ENCODE measurements around the gene APOBR.
"Not testable (repeated sequence)": the region's sequence is repeated elsewhere in the genome, so short reads cannot be mapped to it uniquely, and the experiment has no call there.

The APOBR gene

DNA sequence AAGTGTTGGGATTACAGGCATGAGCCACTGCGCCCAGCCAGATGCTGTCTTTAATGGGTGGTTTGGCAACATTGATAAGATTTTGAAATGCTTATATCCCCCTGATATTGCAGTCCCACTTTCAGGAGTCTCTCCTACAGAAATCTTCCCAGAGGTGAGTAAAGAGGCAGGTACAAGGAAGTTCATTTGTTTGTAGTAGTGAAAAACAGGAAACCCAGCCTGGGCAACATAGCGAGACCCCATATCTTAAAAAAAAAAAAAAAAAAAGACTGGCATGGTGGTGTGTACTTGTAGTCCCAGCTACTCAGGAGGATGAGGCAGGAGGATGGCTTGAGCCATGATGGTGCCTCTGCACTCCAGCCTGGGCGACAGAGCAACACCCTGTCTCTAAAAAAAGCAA, 50.6 kb downstream of the APOBR start:
- DNase-seq (ENCODE audit: low spot score): no peak
- in situ Hi-C loops (cut with MboI; ENCODE audit: low sequenced_read_pairs, unreplicated experiment): loop anchor here (25.0 kb wide), 1 partner anchor 258 kb away; the partner anchor contains the start of gene SBK1
- no peak for TF ChIP-seq CTCF (IDR thresholded peaks at IDR 0.05; ENCODE audit: borderline replicate concordance, control extremely low read depth, extremely low read depth, insufficient read depth, missing control alignments)

DNA sequence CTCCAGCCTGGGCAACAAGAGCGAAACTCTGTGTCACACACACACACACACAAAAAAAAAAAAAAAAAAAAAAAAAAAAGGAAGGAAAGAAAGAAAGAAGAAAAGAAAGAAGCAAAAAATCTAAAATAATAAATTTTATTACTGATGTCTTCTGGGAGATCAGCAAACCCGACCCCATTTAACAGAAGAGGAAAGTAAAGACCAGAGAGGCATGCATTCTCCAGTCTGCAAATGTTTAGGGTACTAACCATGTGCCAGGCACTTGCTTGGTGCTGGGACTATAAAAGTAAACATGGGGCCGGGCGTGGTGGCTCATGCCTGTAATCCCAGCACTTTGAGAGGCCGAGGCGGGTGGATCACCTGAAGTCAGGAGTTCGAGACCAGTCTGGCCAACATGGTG, 51.5 kb downstream of the APOBR start:
- in situ Hi-C loops (cut with MboI; ENCODE audit: low sequenced_read_pairs, unreplicated experiment): loop anchor here (25.0 kb wide), 1 partner anchor 259 kb away; the partner anchor contains the start of gene SBK1
- DNase-seq (ENCODE audit: low spot score): not testable (repeated sequence)

DNA sequence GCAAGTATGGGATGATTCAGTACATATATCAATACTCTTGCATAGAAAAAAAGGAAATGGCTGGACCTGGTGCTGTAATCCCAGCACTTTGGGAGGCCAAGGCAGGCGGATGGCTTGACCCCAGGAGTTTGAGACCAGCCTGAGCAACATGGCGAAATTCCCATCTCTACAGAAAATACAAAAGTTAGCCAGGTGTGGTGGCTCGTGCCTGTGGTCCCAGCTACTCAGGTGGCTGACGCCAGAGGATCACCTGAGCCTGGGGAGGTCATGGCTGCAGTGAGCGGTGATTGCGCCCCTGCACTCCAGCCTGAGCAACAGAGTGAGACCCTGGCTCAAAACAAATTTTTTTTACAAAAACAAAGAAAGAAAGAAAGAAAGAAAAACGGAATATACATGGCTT, 52.2 kb downstream of the APOBR start:
- in situ Hi-C loops (cut with MboI; ENCODE audit: low sequenced_read_pairs, unreplicated experiment): loop anchor here (25.0 kb wide), 1 partner anchor 259 kb away; the partner anchor contains the start of gene SBK1
- no peak for DNase-seq (ENCODE audit: low spot score)
- no peak for TF ChIP-seq CTCF (IDR thresholded peaks at IDR 0.05; ENCODE audit: borderline replicate concordance, control extremely low read depth, extremely low read depth, insufficient read depth, missing control alignments)

DNA sequence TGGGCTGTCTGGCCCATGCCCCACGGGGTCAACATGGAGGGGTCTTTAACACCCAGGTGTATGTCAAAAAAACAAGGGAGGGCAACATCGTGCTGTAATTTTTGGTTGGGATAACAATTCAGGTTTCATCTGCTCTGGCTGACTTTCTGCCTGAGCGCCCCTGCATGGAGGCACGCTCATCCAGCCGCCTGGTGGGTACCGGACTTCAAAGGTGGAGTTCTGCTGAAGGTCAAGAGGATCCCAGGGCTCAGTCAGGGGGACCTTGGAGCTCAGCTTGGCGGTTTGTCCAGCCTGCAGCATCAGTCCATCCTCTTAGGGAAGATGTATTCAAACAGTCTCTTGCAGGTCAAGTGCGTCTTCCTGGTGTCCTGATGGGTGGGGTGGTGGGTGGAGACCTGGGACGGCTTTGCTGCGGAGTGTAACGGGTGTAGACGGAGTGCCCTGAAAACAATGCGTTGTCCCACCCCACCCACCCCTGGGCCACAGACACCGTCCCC, 53.9 kb downstream of the APOBR start:
- DNase-seq (ENCODE audit: low spot score): no peak
- in situ Hi-C loops (cut with MboI; ENCODE audit: low sequenced_read_pairs, unreplicated experiment): loop anchor here (25.0 kb wide), 1 partner anchor 261 kb away; the partner anchor contains the start of gene SBK1
- TF ChIP-seq CTCF (IDR thresholded peaks at IDR 0.05; ENCODE audit: borderline replicate concordance, control extremely low read depth, extremely low read depth, insufficient read depth, missing control alignments): no peak

Measured in GM13976 (cell line).